Measurements from ENCODE around the gene DHX29.

Gene DHX29, protein sequence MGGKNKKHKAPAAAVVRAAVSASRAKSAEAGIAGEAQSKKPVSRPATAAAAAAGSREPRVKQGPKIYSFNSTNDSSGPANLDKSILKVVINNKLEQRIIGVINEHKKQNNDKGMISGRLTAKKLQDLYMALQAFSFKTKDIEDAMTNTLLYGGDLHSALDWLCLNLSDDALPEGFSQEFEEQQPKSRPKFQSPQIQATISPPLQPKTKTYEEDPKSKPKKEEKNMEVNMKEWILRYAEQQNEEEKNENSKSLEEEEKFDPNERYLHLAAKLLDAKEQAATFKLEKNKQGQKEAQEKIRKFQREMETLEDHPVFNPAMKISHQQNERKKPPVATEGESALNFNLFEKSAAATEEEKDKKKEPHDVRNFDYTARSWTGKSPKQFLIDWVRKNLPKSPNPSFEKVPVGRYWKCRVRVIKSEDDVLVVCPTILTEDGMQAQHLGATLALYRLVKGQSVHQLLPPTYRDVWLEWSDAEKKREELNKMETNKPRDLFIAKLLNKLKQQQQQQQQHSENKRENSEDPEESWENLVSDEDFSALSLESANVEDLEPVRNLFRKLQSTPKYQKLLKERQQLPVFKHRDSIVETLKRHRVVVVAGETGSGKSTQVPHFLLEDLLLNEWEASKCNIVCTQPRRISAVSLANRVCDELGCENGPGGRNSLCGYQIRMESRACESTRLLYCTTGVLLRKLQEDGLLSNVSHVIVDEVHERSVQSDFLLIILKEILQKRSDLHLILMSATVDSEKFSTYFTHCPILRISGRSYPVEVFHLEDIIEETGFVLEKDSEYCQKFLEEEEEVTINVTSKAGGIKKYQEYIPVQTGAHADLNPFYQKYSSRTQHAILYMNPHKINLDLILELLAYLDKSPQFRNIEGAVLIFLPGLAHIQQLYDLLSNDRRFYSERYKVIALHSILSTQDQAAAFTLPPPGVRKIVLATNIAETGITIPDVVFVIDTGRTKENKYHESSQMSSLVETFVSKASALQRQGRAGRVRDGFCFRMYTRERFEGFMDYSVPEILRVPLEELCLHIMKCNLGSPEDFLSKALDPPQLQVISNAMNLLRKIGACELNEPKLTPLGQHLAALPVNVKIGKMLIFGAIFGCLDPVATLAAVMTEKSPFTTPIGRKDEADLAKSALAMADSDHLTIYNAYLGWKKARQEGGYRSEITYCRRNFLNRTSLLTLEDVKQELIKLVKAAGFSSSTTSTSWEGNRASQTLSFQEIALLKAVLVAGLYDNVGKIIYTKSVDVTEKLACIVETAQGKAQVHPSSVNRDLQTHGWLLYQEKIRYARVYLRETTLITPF (N-terminal part only)

DNA sequence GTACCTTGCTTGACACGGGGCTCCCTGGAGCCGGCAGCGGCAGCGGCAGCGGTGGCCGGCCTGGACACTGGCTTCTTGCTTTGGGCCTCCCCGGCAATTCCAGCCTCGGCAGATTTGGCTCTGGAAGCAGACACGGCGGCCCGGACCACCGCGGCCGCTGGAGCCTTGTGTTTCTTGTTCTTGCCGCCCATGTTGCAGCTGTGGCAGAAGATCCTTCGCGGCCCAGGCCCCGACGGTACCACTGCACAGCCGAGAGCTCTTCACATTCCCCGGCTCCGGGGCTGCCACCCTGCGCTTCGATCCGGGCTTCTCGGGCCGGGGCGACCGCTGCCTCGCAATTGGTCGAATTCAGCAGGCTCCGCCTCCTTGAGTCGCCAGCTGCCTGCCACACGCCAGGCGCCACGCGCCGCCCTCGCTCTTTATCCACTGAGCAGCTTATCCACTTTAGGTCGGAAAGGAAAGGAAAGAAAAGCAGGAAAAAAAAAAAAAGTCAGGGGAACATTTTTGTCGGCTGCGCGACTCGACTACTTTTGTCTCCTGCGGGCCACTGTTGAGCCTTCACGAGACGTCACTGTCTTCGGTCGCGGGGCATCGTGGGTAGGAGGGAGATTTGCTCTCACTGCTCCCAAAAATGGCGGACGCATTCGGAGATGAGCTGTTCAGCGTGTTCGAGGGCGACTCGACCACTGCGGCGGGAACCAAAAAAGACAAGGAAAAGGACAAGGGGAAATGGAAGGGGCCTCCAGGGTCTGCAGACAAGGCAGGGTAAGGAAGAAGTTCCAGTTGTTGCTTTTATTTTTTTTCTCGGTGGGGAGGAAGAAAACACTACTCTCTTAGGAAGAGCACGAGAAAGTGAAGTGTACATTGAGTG, at the start of gene DHX29, which contains the start of gene MTREX:
Gene DHX29 (minus strand): TSS at position 312 of the 871 bp plus-strand sequence. CDS start 121 bp downstream, at position 191.
Gene MTREX (plus strand): TSS at position 607 of the 871 bp plus-strand sequence. CDS start 25 bp downstream, at position 632.
- DNase-seq (ENCODE audit: low read depth in 1 of 2, low spot score in 1 of 2): peak; percentile 72 to 77

DNA sequence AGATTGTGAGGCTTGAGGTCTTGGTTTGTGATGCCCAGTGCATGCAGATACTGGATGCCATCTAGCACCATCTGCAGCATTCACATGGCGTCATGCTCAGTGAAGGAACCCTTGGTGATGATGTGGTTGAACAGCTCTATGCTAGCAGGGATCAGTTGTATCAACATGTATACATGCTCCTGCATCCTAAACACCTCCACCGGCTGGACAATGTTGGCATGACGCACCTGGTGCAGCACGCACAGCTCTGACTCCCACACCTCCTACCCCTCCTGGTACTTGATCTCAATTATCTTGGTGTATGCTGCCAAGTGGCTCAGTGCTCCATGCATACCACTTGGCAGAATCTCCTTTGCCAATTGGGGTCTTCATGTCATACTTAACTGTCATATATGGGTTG, 49.4 kb upstream of the DHX29 start:
- DNase-seq (ENCODE audit: low read depth in 1 of 2, low spot score in 1 of 2): no peak

DNA sequence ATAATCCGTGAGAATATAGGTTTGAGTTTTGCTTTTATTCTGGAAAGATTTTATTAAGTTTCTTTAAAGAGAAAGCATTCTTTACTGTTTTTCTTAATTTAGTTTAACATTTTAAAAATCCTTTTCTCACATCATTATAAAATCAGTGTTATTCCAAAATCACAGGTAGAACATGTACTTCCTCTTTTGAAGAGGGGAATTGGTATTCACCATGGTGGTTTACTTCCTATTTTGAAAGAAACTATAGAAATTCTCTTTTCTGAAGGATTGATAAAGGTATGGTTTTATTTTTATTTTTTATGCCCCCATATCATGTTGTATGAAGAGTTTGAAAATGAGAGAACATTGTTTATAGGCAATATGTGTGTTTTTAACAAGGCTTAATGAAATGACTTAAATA, 43.3 kb upstream of the DHX29 start:
- no peak for DNase-seq (ENCODE audit: low read depth in 1 of 2, low spot score in 1 of 2)

DNA sequence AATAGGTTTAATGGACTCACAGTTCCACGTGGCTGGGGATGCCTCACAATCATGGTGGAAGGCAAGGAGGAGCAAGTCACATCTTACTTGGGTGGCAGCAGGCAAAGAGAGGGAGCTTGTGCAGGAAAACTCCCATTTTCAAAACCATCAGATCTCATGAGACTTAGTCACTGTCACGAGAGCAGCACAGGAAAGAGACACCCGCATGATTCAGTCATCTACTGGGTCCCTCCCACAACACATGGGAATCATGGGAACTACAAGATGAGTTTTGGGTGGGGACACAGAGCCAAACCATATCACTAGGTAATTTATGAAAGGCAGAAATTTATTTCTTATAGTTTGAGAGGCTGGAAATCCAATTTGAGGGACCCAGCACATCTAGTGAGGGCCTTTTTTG, 40.3 kb upstream of the DHX29 start:
- DNase-seq (ENCODE audit: low read depth in 1 of 2, low spot score in 1 of 2): no peak

DNA sequence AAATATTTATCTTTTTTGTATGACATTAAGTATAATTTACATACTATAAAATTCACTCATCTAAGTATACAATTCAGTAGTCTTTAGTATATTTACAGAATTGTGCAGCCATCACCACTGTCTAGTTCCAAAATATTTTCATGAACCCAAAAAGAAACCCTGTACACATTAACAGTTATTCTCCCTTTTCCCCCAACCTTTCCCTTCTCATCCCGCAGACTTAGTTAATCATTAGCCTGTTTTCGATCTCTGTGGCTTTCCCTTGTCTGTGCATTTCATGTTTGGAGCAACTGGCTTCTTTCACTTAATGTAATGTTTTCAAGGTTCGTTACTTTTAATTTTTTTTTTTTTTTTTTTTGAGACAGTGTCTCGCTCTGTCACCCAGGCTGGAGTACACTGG, 37.8 kb upstream of the DHX29 start:
- DNase-seq (ENCODE audit: low read depth in 1 of 2, low spot score in 1 of 2): no peak

DNA sequence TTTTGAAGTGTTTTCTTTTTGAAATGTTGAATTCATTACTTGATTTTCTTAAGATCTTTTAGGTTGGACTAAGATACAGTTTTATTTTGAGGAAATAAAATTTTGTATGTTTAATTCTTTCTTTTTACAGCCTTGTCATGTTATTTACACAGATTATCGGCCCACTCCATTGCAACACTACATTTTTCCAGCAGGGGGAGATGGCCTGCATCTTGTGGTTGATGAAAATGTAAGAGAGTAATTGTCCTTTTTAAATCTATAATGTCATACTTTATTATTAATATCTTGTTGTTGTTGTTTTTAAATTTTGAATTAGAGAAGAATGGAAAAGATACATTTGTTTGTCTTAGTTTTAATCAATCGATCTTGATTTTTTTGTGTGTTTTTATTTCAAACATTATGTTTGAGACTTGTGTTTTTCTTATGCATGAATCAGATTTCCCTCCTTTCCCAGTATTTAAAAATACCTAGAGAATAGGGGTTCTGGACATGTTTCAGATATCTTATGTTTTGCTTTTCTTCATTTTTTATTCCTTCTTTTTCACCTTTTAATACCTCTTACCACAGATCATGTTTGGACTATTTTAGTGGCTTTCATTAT, 37.0 kb upstream of the DHX29 start:
- DNase-seq (ENCODE audit: low read depth in 1 of 2, low spot score in 1 of 2): peak; percentile 9 to 42

DNA sequence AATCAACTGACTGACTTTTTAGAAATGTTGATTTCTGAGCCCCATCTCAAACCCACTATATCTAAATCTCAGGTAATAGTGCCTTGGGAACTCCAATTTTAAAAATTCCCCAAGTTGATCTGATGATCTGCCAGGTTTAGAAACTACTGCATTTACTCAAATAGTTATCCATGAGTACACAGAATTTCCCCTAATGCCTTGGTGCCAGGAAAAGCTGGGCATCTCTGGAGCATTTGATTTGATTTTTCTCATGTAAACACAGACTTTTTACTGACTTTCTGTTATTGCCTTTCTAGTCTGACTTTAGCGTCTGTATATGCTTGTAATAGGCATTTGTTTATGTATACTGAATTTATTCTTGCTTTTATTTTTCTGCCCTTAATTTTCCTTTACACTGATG, 36.1 kb upstream of the DHX29 start:
- no peak for DNase-seq (ENCODE audit: low read depth in 1 of 2, low spot score in 1 of 2)

DNA sequence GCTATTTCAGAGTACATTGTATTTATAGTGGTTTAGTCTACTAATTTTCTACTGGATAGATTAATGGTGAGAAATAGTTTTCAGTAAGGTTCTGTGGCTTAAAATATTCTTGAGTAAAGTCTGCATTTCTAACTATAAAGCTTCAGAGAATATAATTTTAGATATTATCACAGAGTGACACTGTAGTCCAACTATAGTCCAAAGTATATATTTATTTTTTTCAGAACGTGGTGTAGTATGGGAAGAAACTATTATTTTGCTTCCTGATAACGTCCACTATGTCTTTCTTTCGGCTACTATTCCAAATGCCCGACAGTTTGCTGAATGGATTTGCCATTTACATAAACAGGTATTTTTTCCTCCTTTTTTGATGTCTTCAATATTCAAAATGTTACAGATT, 35.6 kb upstream of the DHX29 start:
- no peak for DNase-seq (ENCODE audit: low read depth in 1 of 2, low spot score in 1 of 2)

DNA sequence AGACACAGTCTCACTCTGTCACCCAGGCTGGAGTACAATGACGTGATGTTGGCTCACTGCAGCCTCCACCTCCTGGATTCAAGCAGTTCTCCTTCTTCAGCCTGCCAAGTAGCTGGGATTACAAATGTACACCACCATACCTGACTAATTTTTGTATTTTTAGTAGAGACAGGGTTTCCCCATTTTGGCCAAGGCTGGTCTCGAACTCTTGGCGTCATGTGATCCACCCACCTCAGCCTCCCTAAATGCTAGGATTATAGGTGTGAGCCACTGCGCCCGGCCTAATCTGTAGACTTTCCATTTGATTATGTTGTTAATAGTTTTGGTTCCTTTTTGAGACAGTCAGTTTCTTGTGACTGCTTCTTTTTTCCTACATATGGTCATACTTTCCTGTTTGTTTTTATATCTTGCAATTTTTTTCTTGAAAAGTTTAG, 31.3 kb upstream of the DHX29 start:
- peak in 1 of 2 donors; percentile 9 for DNase-seq (ENCODE audit: low read depth in 1 of 2, low spot score in 1 of 2)

DNA sequence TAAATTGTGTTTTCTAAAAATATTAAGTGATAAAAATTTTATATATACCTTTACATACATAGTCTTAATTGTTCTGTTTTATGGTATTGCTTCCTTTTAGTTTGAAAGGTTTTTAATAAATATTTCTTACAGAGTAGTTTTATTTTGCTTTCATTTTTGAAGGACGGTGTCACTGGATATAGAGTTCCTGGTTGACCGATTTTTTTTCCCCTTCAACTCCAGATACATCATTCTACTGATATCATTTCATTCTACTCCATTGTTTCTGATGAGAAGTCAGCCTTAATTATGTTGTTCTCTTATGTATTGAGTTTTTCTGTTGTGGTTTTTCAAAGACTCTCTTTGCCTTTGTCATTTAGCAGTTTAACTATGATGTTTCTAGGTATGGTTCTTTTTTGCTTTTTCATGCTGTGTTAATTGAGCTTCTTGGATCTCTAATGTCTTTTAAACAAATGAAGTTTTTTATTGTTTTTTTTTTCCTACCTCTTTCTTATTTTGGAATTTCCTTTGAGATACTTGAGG, 30.7 kb upstream of the DHX29 start:
- DNase-seq (ENCODE audit: low read depth in 1 of 2, low spot score in 1 of 2): no peak

DNA sequence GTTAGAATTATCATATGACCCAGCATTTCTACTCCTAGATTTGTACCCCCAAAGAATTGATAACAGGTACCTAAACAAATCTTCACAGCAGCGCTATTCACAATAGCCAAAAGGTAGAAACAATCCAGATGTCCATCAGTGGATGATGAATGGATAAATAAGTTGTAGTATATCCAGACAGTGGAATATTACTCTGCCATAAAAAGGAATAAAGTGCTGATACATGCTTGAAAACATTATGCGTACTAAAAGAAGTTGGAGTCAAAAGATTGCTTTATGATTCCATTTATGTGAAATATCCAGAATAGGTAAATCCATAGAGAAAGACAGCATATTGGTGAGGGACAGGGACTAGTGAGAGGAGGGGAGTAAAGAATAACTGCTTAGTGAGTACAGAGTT, 26.3 kb upstream of the DHX29 start:
- DNase-seq (ENCODE audit: low read depth in 1 of 2, low spot score in 1 of 2): no peak

DNA sequence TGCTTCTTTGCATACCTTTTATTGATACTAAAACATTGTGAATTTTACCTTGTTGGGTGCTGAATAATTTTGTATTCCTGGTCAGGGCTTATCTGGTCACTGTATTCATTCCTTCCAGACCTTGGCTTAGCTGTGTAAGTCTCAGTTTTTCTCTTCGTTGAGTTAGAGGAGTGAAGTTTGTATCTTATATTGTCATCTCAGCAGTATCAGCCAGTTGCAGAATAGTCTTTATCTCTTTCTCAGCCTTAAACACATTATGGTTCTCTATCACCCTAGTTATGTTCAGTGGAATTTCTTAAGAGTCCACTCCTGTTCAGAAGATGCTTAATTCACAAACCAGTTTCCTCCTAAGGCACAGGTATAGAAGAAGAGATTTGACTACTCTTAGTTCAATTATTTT, 25.5 kb upstream of the DHX29 start:
- no peak for DNase-seq (ENCODE audit: low read depth in 1 of 2, low spot score in 1 of 2)

DNA sequence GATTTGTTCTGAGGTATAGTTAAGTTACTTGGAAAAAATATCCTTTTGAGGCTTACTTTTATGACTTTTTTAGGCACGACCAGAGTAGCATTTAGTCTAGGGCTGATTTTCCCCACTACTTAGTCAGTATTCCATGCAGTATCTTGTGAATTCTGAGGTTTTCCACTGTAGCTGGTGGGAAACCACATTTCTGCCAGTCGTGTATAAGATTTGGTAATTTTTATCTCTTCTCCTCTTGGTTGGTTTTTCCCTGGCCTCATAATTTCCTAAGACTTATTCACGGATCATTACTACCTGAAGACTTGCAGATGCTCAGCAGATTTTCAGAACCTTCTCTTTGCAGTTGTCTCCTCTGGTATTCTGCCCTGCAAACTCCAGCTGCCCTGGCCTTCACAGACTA, 23.8 kb upstream of the DHX29 start:
- no peak for DNase-seq (ENCODE audit: low read depth in 1 of 2, low spot score in 1 of 2)

DNA sequence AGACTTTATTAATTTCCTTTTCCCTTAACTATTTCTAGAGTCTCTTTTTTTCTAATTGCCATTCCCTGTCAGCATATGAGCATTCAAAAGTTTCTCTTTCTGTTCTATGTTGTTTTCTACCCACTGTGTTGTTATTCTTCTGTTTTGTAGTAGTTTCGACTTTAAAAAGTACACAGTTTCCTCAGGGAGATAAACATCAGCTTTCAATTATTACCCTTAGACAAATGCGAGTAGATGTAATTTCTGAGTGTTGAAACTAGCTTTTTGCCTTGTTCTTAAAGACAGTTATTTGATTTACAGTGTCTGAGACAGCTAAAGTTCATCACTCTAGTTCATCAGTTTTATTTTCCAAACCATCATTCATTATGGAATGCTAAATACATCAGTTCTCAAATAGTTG, 19.8 kb upstream of the DHX29 start:
- no peak for DNase-seq (ENCODE audit: low read depth in 1 of 2, low spot score in 1 of 2)

DNA sequence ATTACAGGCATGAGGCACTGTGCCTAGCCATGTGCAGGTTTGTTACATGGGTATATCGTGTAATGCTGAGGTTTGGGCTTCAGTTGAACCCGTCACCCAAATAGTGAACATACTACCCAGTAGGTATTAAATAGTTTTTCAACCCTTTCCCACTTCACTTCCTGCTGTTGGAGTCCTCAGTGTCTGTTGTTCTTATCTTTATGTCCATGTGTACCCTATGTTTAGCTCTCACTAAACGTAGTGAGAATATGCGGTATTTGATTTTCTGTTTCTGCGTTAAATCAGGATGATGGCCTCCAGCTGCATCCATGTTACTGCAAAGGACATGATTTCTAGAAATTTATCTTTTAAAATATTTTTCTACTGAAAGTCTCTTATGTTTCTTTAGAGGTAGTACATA, 18.1 kb upstream of the DHX29 start:
- DNase-seq (ENCODE audit: low read depth in 1 of 2, low spot score in 1 of 2): no peak

DNA sequence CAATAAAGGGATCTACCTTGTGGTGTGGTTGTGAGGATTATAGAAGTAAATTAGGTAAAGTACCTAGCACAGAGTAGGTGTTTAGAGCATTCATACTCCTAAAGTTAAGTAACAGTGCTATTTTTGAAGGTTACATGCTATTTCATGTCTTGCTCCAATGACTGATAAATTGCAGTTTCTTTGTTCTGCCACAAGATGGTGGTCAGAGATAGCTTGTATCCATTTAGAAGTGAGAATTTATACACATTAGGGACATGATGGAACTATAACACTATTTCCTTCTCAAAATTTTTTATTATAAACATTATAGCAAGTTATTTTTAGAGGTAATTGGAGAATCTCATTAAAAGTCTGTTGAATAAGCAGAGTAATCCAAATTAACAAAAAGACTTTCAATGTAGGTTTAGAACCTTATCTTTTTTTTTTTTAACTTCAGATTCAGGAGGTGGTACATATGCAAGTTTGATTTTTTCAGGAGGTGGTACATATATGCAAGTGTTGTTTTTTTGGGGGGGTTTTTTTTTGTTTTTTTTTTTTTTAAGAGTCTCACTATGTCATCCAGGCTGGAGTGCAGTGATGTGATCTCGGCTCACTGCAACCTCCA, 17.4 kb upstream of the DHX29 start:
- DNase-seq (ENCODE audit: low read depth in 1 of 2, low spot score in 1 of 2): no peak

DNA sequence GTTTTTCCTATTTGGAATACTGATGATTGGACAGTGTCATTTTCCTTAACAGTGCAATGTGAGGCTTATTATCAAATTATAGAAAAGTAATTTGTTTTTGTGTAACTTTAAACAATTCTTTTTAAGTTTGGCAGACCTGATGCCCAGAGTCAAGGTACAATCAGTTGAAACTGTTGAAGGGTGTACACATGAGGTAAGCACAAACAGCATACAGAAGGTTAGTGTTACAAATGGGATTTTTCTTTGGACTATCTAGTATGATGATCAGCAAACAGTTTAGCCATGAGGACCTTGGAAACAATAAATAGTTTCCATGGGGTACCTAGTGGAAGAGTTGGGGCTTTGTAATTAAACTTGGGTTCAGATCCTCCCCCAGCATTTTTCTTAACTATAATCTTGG, 16.5 kb upstream of the DHX29 start:
- DNase-seq (ENCODE audit: low read depth in 1 of 2, low spot score in 1 of 2): no peak

DNA sequence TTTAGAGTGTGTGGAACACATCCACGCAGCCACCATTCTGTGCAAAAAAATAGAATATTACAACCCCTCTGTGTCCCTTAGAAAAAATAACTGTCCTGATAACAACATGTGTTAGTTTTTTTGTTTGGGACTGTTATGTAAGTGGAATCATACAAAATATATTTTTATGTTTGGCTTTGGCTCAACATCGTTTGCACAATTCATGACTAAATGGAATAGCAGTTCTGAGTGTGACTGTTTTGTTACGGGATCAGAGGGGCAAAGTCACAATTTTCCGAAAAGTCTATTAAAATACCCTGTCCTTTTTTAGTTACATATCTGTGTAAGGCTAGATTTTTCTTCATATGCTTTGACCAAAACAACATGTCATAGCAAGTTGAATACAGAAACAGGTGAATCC, 13.1 kb upstream of the DHX29 start:
- no peak for DNase-seq (ENCODE audit: low read depth in 1 of 2, low spot score in 1 of 2)

DNA sequence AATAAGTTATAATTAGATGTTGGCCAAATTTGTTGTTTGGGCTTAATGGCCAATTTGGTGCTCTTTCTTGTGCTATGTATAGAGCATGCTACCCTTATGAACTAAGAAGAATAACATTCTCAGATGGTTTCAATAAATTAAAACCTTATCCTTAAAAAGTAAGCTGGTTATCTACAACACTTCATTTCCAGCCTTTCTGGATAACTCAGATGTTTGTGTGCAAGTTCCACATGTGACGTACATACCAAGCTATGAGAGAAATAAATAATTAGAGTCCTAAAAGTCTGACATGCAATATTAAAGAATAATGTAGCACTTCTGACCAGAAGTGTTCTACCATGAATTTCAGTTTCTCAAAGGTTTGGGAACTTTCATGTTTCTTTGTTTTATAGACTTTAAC, 12.0 kb upstream of the DHX29 start:
- no peak for DNase-seq (ENCODE audit: low read depth in 1 of 2, low spot score in 1 of 2)

Data from stimulated activated CD4-positive, alpha-beta T cell treated with anti-CD3 and anti-CD28 coated beads, Interleukin-15, amount 100 ng/mL, for 1 hour (primary cell).